ENCODE results near the gene PSMD11.

Gene PSMD11

DNA sequence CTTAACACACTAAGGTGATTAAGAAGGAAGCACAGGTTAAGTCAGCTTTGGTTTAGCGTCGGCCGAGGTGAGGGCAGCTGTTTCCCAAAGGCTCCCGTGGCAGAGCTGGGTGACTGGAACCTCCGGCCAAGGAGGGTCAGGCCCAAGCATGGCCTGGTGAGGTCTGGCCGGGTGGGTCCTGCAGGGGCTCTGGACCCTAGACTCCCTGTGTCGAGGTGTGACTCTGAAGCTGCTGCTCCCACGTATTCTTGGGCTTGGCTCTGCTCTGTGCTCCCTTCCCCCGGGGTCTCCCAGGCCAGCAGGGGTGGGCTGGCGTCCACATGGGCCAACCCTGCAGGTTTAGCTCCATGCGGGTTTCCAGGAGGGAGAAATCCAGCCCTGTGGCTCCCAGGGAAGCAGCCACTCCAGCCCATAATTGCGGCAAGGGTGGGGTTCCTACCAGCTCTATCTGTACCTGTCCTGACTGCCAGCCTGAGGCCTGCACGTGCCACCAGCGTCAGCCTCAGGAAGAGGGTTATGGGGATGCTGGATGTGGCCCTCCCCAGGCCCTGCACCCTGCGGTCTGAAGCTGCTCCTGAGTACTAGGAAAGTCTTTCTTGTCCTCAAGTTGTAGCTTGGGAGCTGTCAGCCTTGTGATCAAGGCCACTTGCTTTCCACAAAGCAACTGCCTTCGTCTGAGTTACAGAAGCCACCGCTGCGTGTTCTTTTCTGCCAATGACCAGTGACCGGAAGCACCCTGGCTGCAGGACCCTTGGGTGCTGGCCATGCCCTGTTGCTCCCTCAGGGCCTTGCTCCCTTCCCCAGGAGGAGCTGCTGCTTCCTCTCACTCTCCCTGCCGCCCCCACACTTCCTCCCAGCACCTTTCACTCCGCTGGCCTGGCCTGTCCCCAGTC lies 47.3 kb downstream of the PSMD11 start:
- DNase-seq = no peak

DNA sequence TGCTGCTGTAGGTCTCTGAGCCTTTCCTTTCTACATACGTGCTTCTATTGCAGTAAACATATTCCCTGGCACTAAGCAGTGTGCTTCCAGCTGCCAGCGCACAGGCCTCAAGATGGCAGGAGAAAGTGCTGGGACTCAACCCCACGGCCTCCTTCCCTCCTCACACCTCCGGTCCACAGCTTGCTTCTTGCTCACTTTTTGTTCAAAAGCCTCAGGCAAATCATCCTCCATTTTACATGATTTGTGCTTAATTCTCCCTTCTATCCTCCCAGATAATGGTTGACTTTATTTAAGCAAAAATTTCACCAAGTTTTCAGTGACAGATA lies 47.9 kb downstream of the PSMD11 start:
- DNase-seq = no peak

DNA sequence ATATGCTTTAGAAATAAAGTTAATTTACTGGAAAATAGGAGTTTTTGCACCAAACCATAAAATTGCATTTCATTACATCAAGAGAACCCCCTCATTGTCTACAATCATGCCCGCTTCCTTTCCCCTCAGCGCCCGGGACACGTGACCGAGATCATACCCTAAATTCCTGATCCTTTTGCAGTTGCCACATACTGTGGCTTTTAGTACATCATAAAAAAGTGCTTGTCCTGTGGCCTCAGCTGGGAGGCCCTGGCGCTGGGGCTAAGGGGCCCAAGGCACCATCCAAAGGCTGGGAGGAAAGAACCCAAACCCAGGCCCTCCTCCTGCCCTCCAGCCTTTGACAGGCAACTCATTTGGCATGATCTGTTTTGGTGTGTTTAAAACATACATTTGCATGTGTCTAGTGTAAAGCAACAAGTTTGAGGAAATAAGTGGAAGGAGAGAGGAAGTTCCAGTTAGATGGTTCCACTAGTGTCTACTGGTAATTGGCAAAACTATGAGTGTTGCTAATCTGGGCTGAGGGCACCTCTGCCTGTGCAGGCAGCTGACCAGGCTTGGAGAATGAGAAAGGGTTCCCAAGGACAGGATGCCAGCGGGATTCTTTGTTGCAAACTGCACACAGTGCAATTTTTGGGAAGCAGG lies 48.5 kb downstream of the PSMD11 start:
- DNase-seq = no peak

DNA sequence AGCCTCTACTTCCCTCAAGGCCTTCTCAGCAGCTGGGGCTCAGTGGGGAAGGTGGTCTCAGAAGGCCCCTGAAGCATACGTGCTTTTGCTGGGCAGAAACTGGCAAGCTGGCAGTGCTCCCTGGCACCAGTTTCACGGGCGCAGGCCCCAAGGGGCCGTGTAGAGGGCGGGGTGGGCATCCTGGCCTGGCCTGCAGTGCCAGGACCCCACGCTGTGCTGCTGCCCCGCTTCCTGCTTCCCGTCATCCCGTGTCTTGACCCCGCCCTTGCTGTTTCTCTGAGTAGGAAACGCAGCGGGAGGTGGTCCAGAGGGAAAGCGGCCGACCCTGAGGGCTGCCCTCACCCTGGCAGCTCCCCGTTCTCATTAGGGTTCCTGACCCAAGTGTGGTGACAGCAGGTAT lies 49.3 kb downstream of the PSMD11 start:
- no peak for DNase-seq

DNA sequence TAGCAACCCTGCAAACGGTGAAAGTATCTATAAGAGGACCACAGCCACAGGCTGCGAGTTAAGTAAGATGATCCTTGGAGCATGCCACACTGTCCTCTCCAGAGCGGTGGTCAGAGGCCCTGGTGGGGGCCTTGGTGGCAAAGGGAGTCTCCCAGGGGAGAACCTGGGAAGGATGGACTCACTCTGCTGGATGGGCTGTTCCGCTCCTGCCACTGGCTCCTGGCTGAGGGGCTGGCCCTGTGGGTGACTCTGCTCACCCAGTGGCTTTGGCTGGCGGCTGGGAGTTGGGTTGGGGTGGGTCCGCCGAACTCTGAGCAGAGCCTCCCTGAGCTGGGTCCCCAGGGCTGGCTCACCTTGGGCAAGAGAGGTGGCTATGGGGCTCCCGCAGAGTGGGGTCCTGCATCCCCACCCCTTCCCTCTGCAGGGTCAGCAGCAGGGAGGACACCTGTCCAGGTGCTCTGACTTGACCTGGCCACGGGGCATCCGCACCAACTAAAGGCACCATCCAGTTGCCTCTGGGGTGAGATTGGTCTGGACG lies 49.7 kb downstream of the PSMD11 start:
- no peak for DNase-seq

DNA sequence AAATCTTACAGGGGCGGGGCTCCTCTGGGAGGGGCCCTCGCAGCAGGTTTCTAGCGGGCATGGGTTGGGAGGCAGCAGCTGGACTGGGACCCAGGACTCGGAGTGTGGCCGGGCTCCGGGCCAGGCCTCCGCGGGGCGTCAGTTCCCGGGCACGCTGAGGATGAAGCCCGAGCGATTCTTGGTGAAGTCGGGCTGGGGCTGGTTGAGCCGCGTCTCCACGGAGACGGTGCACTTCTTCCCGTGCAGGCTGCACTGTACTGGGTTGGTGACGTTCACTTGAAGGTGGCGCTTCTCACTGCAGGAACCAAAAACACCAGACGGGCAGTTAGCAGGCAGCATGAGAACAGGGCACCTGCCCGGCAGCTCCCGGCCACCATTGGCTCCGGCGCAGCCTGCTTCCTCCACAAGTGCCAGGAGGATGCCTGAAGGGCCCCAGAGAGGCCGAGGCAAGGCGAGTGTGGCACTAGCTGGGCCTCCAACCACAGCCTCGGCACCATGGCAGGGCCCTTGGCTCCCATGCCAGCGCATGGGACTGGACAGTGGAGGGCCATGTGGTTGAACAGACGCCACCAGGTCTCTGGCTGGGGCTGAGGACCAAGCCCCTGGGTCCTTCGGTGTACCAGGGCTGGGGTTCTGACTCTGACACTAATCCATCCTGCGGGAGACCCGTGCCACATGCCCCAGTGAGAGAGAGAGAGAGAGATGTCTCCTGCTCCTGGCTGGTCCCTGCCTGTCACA lies 50.5 kb downstream of the PSMD11 start:
- DNase-seq = no peak

DNA sequence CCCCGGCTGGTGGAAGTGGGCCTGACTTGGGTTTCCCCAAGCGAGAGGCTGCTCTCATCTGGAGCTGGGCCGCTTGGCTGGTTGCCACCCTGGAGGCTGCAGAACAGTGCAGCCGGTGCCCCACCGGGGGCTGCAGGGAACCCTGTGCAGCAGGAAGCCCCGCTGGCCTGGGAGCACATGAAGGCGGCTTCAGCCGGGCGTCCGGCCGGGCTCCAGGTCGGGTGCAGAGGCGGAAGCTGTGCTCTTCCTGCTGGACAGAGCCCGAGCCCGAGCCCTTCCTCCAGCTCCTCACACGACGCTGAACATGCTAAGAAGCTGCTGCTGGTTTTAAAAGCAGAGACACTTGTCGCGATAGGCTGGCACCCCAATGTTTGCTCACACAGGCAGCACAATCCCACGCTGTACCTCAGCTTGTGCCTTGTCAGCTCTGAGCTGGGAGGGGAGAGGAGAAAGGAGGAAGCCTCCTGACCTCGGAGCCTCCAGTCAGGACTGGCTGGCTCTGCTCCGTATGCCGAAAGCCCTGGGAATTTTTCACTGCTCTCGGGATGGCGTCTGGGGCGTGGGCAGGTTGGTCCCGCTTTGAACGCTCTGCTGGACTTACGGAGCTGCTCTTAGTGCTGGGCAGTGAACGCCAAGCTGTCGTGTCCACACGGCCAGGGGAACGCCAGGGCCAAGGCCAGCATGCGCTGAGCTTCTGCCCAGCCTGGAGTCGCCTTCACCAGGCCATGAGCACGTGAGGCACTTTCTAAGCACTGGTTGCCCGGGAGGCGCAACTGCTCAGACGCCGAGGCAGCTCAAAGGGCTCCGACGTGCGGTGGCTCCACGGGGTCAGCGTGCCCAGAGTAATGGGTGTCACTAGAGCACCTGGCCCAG lies 51.3 kb downstream of the PSMD11 start:
- DNase-seq = no peak

DNA sequence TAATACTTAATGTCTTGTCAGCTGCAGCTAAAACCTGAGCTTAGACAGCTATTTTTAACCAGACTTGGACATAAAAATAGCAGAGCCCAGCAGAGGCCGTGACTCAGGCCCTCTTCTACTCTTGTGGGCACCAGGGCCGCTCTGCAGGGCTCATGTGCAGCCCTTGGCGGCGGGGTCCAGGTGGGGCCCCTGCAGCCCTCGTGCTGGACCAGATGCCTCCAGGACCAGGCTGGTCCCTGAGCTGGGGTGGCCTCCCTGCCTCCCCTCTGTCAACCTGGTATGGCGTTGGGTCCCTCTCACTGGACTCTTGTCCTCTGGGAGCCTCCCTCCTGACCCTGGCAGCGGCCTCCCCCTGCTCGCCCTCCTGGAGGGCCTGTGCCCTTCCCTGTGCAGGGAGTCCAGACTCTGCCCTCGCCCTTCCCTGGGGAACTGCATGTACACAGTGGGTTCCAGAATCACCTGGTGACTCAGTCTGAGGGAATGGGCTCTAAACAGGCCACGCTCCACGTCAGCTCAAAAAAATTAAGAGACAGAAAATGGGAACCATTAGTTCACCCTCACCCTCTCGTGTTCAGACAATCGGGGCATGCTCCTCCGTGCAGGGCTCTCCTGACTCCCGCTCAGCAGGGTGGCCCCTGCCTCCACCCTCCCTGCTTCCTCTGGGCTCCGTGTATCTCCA lies 52.2 kb downstream of the PSMD11 start:
- no peak for DNase-seq

DNA sequence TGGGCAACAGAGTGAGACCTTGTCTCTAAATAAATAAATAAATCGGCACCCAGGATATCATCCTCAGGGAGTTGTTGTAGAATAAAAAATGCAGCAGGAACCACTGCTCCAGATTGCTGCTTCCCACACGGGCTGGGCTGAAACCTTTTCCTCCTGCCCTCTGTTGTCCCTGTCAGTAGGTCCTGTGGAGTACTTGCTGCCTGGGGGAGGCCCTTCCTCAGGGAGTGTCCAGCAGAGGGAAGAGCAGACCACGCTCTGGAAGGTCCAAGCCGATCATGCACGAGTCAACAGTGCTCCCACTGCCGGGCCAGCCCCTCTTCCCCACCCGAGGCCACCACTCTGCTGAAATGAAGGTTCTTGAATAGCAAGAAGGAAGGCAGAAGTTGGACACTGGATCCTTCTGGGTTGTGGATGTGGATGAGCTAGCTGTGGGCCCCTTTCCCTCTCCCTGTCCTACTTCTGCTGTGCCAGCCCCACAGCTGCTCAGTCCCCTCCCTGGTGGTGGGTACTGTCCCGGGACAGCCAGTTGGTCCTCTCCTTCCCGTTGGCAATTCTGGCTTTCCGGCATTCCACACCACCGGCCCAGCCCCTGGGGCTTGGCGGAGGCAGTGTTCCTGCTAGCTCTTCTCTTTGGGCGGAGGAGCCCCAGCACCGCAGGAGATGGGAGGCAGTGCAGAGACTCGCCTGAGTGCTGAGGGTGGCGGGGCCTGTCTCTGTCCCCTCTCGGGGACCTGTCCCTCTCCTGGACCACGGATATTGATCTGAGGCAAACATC lies 53.3 kb downstream of the PSMD11 start:
- DNase-seq = no peak

DNA sequence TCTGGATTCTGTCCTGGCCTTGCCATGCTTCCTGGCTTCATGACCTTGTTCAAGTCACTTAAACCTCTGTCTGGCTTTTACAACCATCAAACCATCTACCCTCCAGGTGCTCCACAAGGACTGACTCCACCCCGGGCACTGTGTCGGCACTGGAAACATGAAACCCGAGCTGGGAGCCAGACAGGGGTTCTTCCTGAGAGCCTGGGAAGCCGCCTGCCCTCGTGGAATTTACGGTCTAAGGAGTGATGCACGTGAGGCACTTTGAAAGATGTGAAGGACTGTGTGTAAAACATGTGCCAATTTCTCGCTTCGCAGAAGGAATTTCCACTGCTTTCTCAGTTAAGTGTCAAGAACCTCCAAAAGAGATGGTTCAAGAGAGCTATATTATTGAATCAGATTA lies 54.1 kb downstream of the PSMD11 start:
- no peak for DNase-seq

DNA sequence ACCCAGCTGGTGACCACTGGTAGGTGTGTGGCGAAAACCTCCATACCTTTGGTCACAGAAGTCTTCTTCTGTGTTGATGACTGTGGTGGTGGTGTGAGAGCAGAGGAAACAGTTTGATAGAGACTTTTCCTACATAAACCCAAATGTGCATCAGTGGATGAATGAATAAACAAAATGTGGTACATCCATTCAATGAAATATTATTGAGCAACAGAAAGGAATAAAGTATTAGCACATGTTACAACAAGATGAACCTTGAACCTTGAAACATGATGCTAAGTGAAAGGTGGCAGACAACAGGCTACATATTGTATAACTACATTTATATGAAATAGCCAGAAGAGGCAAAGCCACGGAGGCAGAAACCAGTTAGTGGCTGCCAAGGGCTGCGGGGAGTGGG lies 57.7 kb downstream of the PSMD11 start:
- DNase-seq = no peak

DNA sequence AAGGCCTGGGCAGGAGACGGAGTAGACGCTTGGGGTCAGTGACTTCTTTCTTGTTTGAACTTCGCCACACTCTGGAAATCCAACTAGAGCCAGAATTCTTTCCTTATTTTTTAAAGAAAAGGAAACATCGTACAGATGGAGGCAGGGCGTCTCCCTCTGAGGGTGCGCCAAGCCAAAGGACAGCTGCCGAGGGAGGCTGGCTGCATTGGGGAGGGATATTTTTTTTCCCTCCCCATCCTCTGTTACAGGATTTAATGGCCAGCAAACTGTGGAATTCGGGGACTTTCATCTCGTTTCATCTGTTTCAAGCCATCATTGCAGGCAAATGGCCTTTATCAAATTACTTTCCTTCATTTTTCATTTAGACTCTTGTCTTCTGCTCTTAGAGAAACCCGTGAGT lies 58.4 kb downstream of the PSMD11 start:
- DNase-seq = no peak

DNA sequence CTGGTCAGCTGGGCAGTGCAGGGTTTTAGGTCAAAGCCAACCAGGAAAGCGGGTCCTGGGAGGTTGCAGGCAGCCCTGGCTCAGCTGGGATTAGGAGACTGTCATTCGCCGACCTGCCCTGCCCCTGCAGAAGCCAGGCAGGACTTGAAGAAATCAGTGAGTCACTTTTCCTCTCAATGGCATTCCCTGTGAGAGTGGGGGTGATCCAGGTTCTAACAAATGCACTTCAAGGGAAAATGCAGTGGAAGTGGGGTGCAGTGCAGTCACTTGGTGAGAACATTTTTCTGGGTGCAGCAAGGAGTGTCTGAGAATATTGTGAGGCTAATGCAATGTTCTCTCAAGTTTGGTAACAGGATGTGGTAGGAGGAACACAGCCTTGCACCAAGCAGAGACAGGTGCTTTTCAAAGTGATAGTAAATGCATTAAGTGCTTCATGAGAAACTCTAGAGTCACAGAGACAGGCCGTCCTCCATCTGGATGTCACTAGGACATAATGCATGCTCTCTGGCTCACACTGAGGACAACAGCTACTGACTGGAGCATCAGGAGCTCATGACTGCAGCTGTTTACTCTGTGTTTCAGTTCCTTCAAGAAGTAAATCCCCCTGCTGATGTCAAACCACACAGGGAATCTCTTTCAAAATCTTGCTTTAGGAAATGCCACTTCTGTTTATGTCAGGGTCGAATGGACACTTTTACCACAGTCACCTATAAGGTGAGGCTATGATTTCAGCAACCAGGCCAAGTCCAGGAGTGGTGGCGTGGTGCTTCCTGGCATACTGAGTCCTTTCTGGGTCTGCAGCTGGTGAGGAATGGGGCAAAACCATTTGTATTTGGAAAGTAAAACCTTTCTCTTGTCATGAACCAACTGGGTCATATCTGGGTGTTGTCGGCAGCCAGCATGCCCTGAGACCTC lies 59.2 kb downstream of the PSMD11 start:
- no peak for DNase-seq

DNA sequence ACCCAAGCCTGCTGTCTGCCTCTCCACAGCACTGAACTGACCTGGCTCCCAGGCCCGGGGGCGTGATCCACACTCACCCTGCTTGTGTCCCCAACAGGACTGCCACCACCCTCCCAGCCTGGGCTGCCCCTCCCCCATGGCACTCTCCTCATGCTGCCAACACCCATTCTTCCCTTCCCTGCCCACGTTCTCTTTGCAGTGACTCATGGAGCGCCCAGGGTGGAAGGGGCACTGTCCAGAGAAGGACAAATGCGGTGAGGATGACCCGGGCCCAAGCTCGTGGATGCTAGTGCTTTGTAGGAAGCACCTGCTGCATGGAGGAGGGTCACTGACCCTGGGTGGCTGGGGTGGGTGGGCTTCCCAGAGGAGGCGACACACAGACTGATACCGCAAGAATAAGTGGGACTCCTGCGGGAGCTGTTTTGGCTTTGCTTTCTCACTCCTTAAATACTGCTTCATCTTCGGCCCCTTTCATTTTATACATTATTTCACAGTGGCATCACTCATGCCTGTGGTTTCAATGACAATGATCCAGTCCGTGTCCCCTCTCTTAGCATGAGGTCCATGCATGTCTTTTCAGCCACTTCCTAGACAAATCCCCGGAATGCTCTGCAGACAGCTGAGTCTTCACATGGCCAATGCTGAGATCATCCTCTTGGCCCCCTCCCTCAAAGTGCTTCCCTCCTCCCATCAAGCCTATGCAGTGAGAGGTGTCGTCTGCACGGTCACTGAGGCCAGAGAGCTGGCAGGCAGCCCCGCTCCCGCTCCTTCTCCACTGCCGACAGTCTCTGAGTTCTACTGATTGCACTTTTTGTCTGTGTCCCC lies 60.1 kb downstream of the PSMD11 start:
- DNase-seq = no peak

DNA sequence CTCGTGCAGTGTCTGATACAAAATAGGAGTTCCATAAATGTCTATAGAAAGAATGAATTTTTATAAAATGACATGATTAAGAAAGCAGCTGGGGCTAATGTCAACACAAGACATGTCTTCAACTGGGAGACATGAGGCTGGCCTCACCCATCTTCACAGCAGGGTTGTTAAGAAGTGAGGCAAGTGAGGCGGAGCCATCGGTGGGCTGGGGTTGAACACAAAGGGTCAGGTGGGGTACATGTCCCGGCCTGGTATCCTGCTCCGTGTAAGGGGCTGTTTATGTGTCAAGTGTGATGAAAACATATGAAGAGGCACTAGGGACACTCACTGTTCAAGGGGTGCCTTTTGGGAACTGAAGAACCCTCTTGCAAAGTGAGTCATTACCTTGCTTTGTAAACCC lies 64.6 kb downstream of the PSMD11 start:
- no peak for DNase-seq

DNA sequence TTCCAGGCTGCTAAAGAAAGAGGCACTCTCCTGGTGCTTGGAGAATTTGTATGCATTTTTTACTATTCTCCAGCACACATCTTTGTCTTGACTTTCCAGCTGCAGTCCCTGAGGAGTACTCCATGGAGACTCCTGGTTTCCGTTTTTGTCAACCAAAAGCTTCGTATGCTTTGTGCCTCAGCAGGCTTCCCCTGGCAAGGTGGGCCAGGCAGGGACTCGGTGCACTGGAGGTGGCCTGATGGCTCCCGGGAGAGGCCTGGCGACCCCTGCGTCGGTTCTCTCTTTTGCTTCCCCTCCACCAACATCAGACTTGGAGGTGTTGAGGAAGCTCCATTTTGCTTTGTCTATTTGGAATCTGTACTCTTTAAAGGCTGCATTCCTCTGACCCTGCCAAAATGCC lies 66.2 kb downstream of the PSMD11 start:
- DNase-seq = no peak

DNA sequence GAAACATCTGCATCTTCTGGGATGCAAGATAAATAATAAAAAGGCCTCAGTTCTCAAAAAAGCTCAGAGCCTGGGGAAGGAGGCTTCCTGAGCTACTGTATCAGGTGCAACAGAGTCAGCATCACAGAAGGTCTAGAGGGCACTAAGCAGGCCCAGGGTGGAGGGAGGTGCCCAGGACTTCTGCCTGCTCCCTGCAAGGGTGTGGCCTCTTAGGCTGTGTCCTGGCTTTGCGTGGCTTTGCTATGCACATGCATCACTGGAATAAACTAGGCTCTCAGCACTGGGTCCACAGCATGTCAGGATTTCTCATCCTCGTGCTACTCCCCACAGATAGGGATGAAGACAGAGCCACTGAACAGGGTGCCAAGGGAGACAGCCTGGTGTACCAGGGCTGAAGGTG lies 68.0 kb downstream of the PSMD11 start:
- DNase-seq = no peak

DNA sequence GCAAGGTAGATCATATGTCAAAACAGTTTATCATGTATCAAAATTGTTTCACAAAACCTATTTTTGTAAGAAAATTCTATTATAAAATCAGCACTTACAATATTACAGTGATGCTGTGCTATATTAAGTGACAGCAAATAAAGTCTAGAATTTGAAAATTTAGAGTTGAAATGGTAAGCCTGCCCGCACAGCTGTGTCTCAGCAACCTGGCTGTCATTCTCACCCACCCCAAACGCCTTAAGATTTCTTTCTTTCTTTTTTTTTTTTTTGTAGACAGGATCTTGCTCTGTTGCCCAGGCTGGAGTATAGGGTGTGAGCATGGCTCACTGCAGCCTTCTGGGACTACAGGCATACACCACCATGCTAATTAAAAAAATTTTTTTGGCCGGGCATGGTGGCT lies 69.3 kb downstream of the PSMD11 start:
- no peak for DNase-seq

DNA sequence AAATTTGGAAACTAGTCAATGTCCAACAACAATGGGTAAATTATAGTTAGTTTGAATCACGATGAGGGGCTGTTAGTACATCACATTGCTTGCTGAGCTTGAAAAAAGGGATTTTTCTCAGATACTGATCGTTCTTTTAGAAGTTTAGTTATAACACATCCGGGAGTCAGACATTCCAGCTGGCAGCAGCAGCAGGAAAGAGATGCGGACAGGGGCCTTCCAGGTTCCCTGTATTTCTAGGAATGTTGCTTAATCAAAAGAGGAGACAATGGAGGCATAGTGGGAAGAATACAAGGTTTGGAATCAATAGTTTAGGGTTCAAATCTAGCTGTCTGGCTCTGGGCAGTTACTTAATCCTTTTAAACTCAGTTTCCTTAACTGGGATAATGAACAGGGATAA lies 70.3 kb downstream of the PSMD11 start:
- DNase-seq = no peak
